A673 (cell line): ENCODE data around the gene GPC6. TPM values are rescaled to one million over a fixed set of nuclear protein-coding genes. Genes with fewer than 3 reads are reported as not detected.

Experiments
- BruUV-seq: library from RNA; stranded (reverse); fragments of 400-500 nt; replicated peaks from 2 replicates; lab custom pipeline; 2021; lab: Mats Ljungman, UMichigan
- CTCF ChIA-PET: fragments of 300-600 bp; sonication (Branson Sonifier 250); formaldehyde crosslinking; loops from one replicate; lab custom pipeline; 2022; ENCODE audit warnings: antibody characterized with exemption; lab: Charles Lee
- POLR2A ChIA-PET: fragments of 300-600 bp; sonication (Branson Sonifier 250); formaldehyde crosslinking; loops from one replicate; lab custom pipeline; 2022; ENCODE audit warnings: antibody characterized with exemption; ENCODE audit not compliant: low non-redundant PET; lab: Charles Lee
- DNase-seq: peaks from one replicate; pipeline ENCODE4 v3.0.0-alpha.2; 2015; ENCODE audit warnings: low spot score
- H3K27ac ChIP-seq: fragments of 200-600 bp; sonication (generic); 2 replicates; pipeline ENCODE4 v1.5.1; 2016; ENCODE audit warnings: mixed run types, low read depth, mild to moderate bottlenecking, mixed read lengths, antibody characterized with exemption, low read length; ENCODE audit not compliant: poor library complexity, severe bottlenecking
- H3K27me3 ChIP-seq: fragments of 200-600 bp; sonication (generic); replicated peaks from 2 replicates; pipeline ENCODE4 v1.6.1; 2017; ENCODE audit warnings: mixed run types, low read depth, mild to moderate bottlenecking, mixed read lengths, antibody characterized with exemption, low read length; ENCODE audit not compliant: insufficient read depth, poor library complexity
- H3K36me3 ChIP-seq: fragments of 200-600 bp; sonication (generic); 2 replicates; pipeline ENCODE4 v1.6.1; 2016; ENCODE audit warnings: mixed run types, mild to moderate bottlenecking, mixed read lengths, antibody characterized with exemption, low read length; ENCODE audit not compliant: insufficient read depth, poor library complexity, severe bottlenecking
- H3K4me1 ChIP-seq: fragments of 200-600 bp; sonication (generic); 2 replicates; pipeline ENCODE4 v1.6.1; 2017; ENCODE audit warnings: mixed run types, mild to moderate bottlenecking, mixed read lengths, antibody characterized with exemption, low read length; ENCODE audit not compliant: insufficient read depth, poor library complexity, severe bottlenecking
- H3K4me3 ChIP-seq: fragments of 200-600 bp; sonication (generic); 2 replicates; pipeline ENCODE4 v1.5.1; 2016; ENCODE audit warnings: low read depth, mixed run types, mild to moderate bottlenecking, mixed read lengths, low read length; ENCODE audit not compliant: poor library complexity, severe bottlenecking
- H3K9me3 ChIP-seq: fragments of 200-600 bp; sonication (generic); 2 replicates; pipeline ENCODE4 v1.6.1; 2016; ENCODE audit warnings: mixed run types, low read depth, mild to moderate bottlenecking, mixed read lengths, antibody characterized with exemption, low read length; ENCODE audit not compliant: poor library complexity, severe bottlenecking
- CTCF ChIP-seq: fragments of 300-800, 200-600 bp; sonication (generic); conservative IDR thresholded peaks from 2 replicates; pipeline ENCODE4 v1.5.1; 2017; ENCODE audit warnings: low read depth, mild to moderate bottlenecking, antibody characterized with exemption, low read length, moderate library complexity, mixed read lengths
- EZH2 ChIP-seq: fragments of 200-600 bp; sonication (generic); IDR thresholded peaks from 2 replicates; pipeline ENCODE4 v1.6.1; 2017; ENCODE audit warnings: borderline replicate concordance, low read depth, mild to moderate bottlenecking, mixed read lengths, antibody characterized with exemption, low read length; ENCODE audit not compliant: poor library complexity, severe bottlenecking
- intact Hi-C: fragments of 100-400 bp; cut with micrococcal nuclease; formaldehyde crosslinking; loops from one replicate; pipeline ENCODE4 v1.10.0; 2022; ENCODE audit not compliant: unreplicated experiment
- total RNA-seq: library from RNA; stranded (reverse); gene quantifications from 2 replicates; pipeline ENCODE4 v1.2.3, GENCODE V29; 2021

The GPC6 gene
- total RNA-seq, 1 experiment from 2014 or later, result 23.3 TPM

- intact Hi-C loops, result no loop called here
- H3K27me3 ChIP-seq, result no peaks in the 10 kb centered on the region
- ChIA-PET CTCF (no interaction called here), POLR2A (no interaction called here)
- no peaks in the 10 kb centered on the region for H3K36me3 ChIP-seq
- H3K4me1 ChIP-seq, result peaks cover 35% of the 10 kb centered on the region
- H3K4me3 ChIP-seq, result no peak overlapping the region
- no peaks in the 10 kb centered on the region for H3K9me3 ChIP-seq
- no peak overlapping the region for H3K27ac ChIP-seq
- no TSS peak for BruUV-seq
- DNase-seq, result no peak
- TF ChIP-seq CTCF (no peak), EZH2 (no peak)
These were observed 162.1 kb downstream of the GPC6 start for GRCh38 chr13:93388701-93389100.

- Histone ChIP-seq H3K4me3 (no peak overlapping the region), H3K27me3 (no peaks in the 10 kb centered on the region), H3K27ac (peak overlapping the region; percentile 11), H3K9me3 (no peaks in the 10 kb centered on the region), H3K4me1 (peaks cover 28% of the 10 kb centered on the region), H3K36me3 (no peaks in the 10 kb centered on the region)
- intact Hi-C loops, result no loop called here
- POLR2A ChIA-PET, result interaction anchor here (0.7 kb wide), 1 partner anchor 49 kb away, joined by 3 read pairs; no protein-coding TSS in a partner anchor
- DNase-seq, result peak; percentile 29
- BruUV-seq, result no TSS peak
- TF ChIP-seq EZH2 (no peak), CTCF (no peak)
- CTCF ChIA-PET, result no interaction called here
These were observed 171.0 kb downstream of the GPC6 start for GRCh38 chr13:93397619-93398018.

GRCh38 chr13:93398167-93399035 lies 171.8 kb downstream of the GPC6 start:
- Histone ChIP-seq H3K27ac (no peak overlapping the region), H3K4me3 (no peak overlapping the region), H3K36me3 (no peaks in the 10 kb centered on the region), H3K4me1 (peaks cover 28% of the 10 kb centered on the region), H3K27me3 (no peaks in the 10 kb centered on the region), H3K9me3 (no peaks in the 10 kb centered on the region)
- peak; percentile 26 for DNase-seq
- intact Hi-C loops, result no loop called here
- no TSS peak for BruUV-seq
- ChIA-PET CTCF (no interaction called here), POLR2A (interaction anchor here (0.7 kb wide), 1 partner anchor 48 kb away, joined by 3 read pairs; no protein-coding TSS in a partner anchor)
- no peak for TF ChIP-seq CTCF
- TF ChIP-seq EZH2, result no peak
